ENCODE measurements around the gene CPEB4. TPM values are rescaled to one million over a fixed set of nuclear protein-coding genes. Genes with fewer than 3 reads are reported as not detected.

CPEB4 gene
- total RNA-seq, 1 donor from 2014 or later: 27.9 TPM

- no peaks in the 10 kb centered on the region for H3K36me3 ChIP-seq (ENCODE audit: control insufficient read depth, insufficient read depth, low read length)
- no peaks in the 10 kb centered on the region for H3K27me3 ChIP-seq (ENCODE audit: control insufficient read depth, insufficient read depth, low read length)
- TF ChIP-seq CTCF (IDR thresholded peaks at IDR 0.05; ENCODE audit: insufficient read depth, low read length, severe bottlenecking): no peak
- H3K4me3 ChIP-seq (ENCODE audit: low read depth, low read length): no peak overlapping the region
- no peak for FAIRE-seq
- DNase-seq (ENCODE audit: low read depth): no peak
Observed at GRCh38 chr5:174010365-174010764, 122.2 kb downstream of the CPEB4 start.

- TF ChIP-seq CTCF (IDR thresholded peaks at IDR 0.05; ENCODE audit: insufficient read depth, low read length, severe bottlenecking): no peak
- DNase-seq (ENCODE audit: low read depth): no peak
- no peaks in the 10 kb centered on the region for H3K36me3 ChIP-seq (ENCODE audit: control insufficient read depth, insufficient read depth, low read length)
- H3K4me3 ChIP-seq (ENCODE audit: low read depth, low read length): no peak overlapping the region
- no peaks in the 10 kb centered on the region for H3K27me3 ChIP-seq (ENCODE audit: control insufficient read depth, insufficient read depth, low read length)
- FAIRE-seq: no peak
Observed at GRCh38 chr5:174011441-174011840, 123.3 kb downstream of the CPEB4 start.

Other genes with a start within 250 kb of the CPEB4 start
- gene C5orf47, start 100.8 kb downstream of the CPEB4 start, total RNA-seq: under 0.01 and 0.13 TPM in 2 replicates
- not detected in 2 replicates for gene NSG2, start 157.4 kb downstream of the CPEB4 start, total RNA-seq

Data from bronchial epithelial cell (primary cell).